Inferior parietal cortex (tissue), 1 donor: Measurements from ENCODE around the gene USP46.

Source experiments
- DNase-seq: peaks from one replicate; pipeline ENCODE4 v3.0.0-alpha.2; 2016; ENCODE audit errors: extremely low spot score

USP46 gene

DNA sequence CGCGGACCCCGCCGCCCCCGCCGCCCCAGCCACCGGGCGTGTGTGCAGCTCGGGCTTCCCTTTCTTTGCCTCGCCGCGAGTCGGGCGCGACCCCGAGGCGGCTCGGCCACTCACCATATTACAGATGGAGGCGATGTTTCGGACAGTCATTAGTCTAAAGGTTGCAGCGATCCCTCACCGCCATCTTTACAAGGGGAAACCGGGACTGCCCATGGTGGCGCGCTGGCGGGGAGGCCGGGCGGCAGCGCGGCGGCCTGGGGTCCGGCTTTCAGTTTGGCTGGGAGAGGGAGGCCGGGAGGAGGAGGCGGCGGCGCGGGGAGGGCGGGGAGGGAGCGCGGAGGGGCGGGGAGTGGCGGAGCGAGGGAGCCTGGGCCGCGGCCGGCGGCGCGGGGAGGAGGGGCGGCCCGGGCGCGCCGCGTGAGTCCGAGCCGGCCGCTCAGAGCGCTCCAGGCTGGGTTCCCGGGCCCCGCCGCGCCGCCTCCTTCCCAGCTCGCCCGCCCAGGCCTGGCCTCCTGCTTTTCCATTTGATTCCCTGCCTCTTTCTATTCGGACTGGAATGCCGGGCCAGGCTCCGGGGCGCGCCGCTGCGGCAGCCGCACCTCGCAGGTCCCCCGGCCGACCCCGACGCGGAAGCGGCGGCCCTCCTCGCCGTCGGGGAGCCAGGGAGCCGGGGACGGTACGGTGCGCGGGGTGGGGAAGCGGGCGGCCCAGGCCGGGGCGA is at the start of gene USP46:
TSS of gene USP46 (minus strand) at position 301 of the 721 bp plus-strand sequence. CDS start at position 150, 151 bp downstream.
- peak; percentile 48 for DNase-seq

DNA sequence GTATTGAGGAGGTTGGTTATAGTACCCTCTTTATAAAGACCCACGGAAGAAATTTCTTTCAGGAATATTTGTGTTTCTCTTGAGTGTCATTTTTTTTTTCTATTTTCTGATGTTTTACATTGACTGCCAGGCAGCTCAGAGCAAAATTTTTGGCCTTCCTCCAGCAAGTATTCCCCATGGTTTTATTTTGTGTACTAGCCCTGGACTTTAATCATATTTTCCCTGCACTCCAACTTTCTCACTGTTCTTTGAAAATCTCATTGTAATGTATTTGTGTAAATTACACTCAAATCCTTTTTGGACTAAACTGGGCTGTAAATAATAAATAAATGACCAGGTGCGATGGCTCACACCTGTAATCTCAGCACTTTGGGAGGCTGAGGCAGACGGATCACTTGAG is 45.6 kb upstream of the USP46 start:
- no peak for DNase-seq

GRCh38 chr4:52704133-52704532 is 45.0 kb upstream of the USP46 start:
- DNase-seq: no peak

- DNase-seq: no peak
Observed at GRCh38 chr4:52701207-52701606, 42.1 kb upstream of the USP46 start.

DNA sequence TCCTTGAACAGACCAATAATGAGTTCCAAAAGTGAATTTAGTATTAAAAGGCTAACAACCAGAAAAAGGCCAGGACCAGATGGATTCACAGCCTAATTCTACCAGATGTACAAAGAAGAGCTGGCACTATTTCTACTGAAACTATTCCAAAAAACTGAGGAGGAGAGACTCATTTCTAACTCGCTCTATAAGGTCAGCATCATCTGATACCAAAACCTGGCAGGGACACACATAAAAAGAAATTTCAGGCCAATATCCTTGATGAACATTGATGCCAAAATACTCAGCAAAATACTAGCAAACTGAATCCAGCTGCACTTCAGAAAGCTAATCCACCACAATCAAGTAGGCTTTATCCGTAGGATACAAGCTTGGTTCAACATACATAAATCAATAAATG is 35.8 kb upstream of the USP46 start:
- no peak for DNase-seq

GRCh38 chr4:52693492-52693891 is 34.4 kb upstream of the USP46 start:
- no peak for DNase-seq

- no peak for DNase-seq
Observed at GRCh38 chr4:52689096-52689495, 30.0 kb upstream of the USP46 start.

DNA sequence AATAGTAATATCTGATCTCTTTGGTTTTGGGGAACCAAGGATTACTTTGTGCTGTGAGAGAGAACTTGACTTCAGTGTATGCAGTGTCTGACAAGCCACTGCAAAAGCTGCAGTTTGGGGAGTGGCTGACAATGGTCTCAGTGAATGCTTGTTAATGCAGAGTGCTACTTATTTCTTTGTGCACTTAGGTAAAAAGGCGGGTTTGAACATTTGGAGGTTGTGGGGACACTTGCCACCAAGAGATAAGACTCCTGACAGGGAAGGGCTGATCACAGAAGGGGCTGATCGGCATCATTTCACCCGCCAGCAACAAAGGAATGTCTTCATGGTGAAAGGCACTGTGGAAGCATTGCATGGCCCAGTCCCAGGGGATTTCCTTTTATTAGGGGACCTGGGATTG is 28.6 kb upstream of the USP46 start:
- no peak for DNase-seq

GRCh38 chr4:52685316-52685715 is 26.2 kb upstream of the USP46 start:
- DNase-seq: no peak

DNA sequence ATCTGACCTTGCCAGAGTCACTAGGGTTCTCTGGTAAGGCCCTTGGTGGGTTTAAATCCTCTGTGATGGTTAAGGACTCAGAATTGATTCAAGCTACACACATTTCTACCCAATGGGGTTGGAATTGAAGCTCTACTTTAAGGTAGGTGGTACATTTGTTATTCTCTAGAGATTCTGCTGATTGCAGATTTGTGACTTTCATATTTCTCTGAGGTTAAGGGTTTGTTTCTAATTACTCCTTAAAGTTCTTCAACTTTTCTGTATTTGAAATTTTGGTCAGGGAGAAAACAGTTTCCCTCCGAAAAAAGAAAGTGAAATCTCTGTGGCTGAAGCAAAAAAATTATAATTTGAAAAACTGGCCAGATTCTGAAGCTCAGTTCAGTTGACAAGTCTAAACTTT is 25.8 kb upstream of the USP46 start:
- no peak for DNase-seq

GRCh38 chr4:52680381-52680780 is 21.3 kb upstream of the USP46 start:
- DNase-seq: no peak

DNA sequence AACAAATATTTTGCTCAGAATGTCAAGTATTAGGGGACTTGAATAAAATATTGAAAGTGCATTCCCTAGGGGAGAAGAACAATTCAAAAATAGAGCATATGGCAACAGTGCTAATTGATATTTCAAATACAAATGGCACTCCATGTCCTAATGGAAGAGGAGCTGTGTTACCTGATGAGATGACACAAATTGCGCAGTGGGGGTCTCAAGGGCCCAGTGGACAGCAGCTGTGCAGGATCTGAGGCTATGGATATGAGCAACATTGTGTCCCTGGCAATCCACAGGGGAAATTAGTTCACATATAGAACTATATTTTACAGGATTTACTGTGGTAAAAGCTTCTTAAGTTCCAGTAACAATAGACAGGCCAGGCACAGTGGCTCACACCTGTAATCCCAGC is 17.4 kb upstream of the USP46 start:
- no peak for DNase-seq

- DNase-seq: no peak
Observed at GRCh38 chr4:52675111-52675510, 16.0 kb upstream of the USP46 start.

DNA sequence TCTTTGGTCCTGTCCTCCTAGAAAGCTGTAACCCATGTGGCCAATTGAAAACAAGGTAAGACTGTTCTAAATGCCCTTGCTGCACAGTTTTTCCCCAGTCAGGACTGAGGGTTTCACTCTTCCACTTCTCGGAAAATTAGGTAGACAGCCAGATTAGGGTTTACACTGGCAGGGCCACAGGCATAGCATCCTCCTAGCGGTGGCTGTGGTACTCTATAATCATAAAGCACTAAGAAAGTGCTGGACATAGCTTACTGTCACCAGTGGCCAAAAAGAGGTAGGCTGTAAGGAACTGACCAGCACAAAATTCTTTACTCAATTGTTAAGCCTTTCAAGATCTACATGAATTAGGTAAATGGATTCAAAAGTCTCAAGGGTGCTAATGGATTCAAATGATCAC is 11.6 kb upstream of the USP46 start:
- DNase-seq: no peak

- no peak for DNase-seq
Observed at GRCh38 chr4:52670121-52670520, 11.0 kb upstream of the USP46 start.

DNA sequence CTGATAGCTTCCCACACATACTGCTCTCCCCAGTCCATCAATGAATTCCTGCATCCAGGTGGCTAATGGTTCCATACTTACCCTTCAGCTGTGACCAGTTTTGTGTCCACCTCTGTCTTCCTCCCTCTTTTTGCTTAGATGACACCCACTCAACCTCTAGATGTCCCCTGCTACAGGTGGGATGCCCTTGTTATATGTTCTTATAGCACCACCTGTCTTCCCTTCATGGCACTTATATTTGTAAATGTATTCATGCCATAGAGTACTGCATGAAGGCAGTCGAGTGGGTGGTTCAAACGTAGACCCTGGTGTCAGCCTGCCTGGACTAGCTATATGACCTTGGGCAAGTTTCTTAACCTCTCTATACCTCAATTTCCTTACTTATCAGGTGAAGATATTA is 6.5 kb upstream of the USP46 start:
- DNase-seq: no peak

- no peak for DNase-seq
Observed at GRCh38 chr4:52664479-52664878, 5.4 kb upstream of the USP46 start.

GRCh38 chr4:52661966-52662690 is 3.0 kb upstream of the USP46 start:
- DNase-seq: no peak

DNA sequence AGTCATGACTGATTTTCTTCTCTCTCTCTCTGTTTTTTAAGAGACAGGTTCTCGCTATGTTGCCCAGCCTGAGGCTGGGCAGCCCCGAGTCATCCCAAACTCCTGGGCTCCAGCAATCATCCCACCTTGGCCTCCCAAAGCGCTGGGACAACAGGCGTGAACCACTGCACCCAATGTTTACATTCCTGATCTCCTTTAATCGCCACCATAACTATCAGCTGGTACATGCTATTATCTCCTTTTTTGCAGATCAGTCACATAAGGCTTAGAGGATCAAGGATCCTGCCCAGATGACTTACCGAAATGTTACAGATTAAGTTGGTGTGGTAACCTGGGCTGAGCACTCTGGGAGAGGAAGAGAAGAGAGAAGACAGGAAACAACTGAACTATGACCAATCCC is 1.5 kb upstream of the USP46 start:
- no peak for DNase-seq

DNA sequence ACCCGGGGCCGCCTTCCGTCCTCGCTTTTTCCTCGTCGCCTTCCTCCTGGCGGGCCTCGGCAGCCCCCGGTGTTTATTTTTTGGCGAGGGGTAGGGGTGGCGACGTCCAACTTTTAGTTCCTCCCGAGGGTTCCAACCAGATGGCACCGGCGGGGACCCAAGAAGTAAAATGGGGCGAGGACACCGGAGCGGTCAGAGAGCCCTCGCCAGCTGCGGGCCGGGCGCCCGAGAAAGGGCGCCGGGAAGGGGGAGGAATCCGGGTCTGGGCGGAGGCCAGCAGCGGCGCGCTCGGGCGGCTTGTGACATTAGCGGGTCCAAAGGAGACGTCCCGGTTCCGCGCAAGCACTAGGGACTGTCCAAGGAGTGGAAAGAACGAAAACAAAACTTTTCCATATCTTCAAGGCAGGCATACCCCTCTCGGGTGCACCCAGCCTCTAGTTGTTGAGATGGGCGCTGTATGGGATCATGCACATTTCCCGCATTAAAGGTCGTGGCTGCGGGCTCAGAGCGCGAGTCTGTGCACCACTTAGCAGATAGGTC is 691 bp upstream of the USP46 start:
- DNase-seq: peak; percentile 44

GRCh38 chr4:52658641-52659000 is 480 bp downstream of the USP46 start:
- DNase-seq: no peak

DNA sequence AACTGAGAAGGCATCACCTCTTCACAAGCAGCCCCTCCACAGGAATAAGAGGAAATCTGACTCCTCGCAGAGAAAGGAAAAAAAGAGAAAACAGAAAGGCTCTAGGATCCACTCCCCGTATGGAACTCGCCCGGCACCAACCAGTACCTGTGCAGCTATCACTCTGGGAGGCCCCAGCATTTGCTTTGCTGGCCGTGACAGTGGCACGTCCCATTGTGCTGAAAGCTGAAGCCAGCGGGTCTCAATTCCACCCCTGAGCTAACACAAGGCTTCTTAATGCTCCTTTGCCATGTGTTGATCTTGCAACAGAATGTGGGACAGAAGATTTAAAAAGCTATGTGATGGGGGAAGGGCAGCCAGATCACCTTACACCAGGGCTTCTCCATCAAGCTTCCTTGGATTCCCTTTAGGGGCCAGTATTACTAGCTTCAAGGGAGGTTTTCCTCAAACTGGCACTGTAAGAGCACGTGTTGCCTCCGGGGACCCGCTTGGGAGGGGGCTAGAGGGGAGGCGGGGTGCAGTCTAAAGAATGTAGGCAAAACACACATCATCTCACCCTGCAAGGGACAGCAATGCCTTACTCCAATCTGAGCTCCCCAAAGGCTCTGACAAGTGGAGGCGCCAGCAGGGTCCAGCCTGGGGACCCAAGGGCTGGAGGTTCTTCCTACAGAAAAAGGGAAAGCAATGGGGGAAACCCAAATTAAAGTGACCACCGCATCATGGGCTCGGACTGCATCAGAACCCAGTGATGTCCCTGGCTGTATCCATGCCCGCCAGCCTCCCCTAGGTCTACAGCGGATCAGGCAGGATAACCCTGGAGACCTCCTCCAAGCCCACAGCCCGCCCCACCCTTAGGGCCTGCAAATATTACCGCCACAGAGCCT is 1.2 kb downstream of the USP46 start:
- DNase-seq: peak; percentile 43
